Activated CD4-positive, CD25-positive, alpha-beta regulatory T cell treated with anti-CD3 and anti-CD28 coated beads, Interleukin-2, amount 50 U/mL, for 72 hours (primary cell): ENCODE measurements around the gene GJE1.
"Not testable (repeated sequence)": the region's sequence is repeated elsewhere in the genome, so short reads cannot be mapped to it uniquely, and the experiment has no call there.

Experiments used
- DNase-seq: peaks from one replicate; pipeline ENCODE4 v3.0.0; 2021

The GJE1 gene

GRCh38 chr6:142132625-142133024 lies at the start of gene GJE1:
GJE1 (plus strand) TSS chr6:142132925; CDS start chr6:142133159, 234 bp downstream.
- no peak for DNase-seq

GRCh38 chr6:142087950-142088857 lies 44.5 kb upstream of the GJE1 start:
- DNase-seq = no peak

- no peak for DNase-seq
These were observed 43.9 kb upstream of the GJE1 start for GRCh38 chr6:142088858-142089216.

GRCh38 chr6:142104820-142105219 lies 27.9 kb upstream of the GJE1 start:
- DNase-seq = not testable (repeated sequence)

- DNase-seq = not testable (repeated sequence)
These were observed 21.9 kb upstream of the GJE1 start for GRCh38 chr6:142110820-142111219.

- DNase-seq = peak; percentile 65
These were observed 20.2 kb upstream of the GJE1 start for GRCh38 chr6:142112451-142113061.

GRCh38 chr6:142117366-142117765 lies 15.4 kb upstream of the GJE1 start:
- DNase-seq = no peak

GRCh38 chr6:142118328-142118727 lies 14.4 kb upstream of the GJE1 start:
- DNase-seq = no peak

- no peak for DNase-seq
These were observed 13.8 kb upstream of the GJE1 start for GRCh38 chr6:142118925-142119324.

GRCh38 chr6:142121342-142121741 lies 11.4 kb upstream of the GJE1 start:
- no peak for DNase-seq

GRCh38 chr6:142130814-142131213 lies 1.9 kb upstream of the GJE1 start:
- no peak for DNase-seq

GRCh38 chr6:142138876-142139275 lies 6.2 kb downstream of the GJE1 start:
- no peak for DNase-seq

- DNase-seq = not testable (repeated sequence)
These were observed 8.8 kb downstream of the GJE1 start for GRCh38 chr6:142141531-142141930.

GRCh38 chr6:142146828-142147662 lies 14.3 kb downstream of the GJE1 start, which contains the start of the genes NMBR and VTA1:
NMBR (minus strand) TSS chr6:142147122; CDS start chr6:142088658, 58,464 bp downstream.
VTA1 (plus strand) TSS chr6:142147263; CDS start chr6:142147288, 25 bp downstream.
- peak; percentile 93 for DNase-seq

GRCh38 chr6:142152746-142153145 lies 20.0 kb downstream of the GJE1 start:
- no peak for DNase-seq

- DNase-seq = no peak
These were observed 20.5 kb downstream of the GJE1 start for GRCh38 chr6:142153196-142153595.

- DNase-seq = no peak
These were observed 21.6 kb downstream of the GJE1 start for GRCh38 chr6:142154336-142154735.

GRCh38 chr6:142155091-142155490 lies 22.4 kb downstream of the GJE1 start:
- no peak for DNase-seq

- no peak for DNase-seq
These were observed 23.4 kb downstream of the GJE1 start for GRCh38 chr6:142155895-142156757.

- not testable (repeated sequence) for DNase-seq
These were observed 24.0 kb downstream of the GJE1 start for GRCh38 chr6:142156758-142157068.

GRCh38 chr6:142162780-142163179 lies 30.1 kb downstream of the GJE1 start:
- DNase-seq = no peak

GRCh38 chr6:142165227-142165626 lies 32.5 kb downstream of the GJE1 start:
- no peak for DNase-seq
